Mononuclear cell (primary cell): ENCODE results near the gene PLEKHM3. TPM values are rescaled to one million over a fixed set of nuclear protein-coding genes. Genes with fewer than 3 reads are reported as not detected.

Source experiments
- H3K27me3 ChIP-seq: 2 replicates; pipeline ENCODE4 v1.6.0; 2011; ENCODE audit warnings: low read length, control low read depth; ENCODE audit not compliant: insufficient read depth
- H3K4me1 ChIP-seq: 2 replicates; pipeline ENCODE4 v1.5.1; 2011; ENCODE audit warnings: mild to moderate bottlenecking, low read length, control low read depth; ENCODE audit not compliant: insufficient read depth
- H3K4me3 ChIP-seq: 2 replicates; pipeline ENCODE4 v1.5.1; 2011; ENCODE audit warnings: mild to moderate bottlenecking, low read length, moderate library complexity
- H3K9me3 ChIP-seq: 2 replicates; pipeline ENCODE4 v1.5.1; 2011; ENCODE audit warnings: low read depth, mild to moderate bottlenecking, control low read depth, low read length
- total RNA-seq: library from RNA; depleted of rRNA; stranded (reverse); fragments of >200 nt; gene quantifications from one replicate; pipeline ENCODE4 v1.2.3, GENCODE V29; 2012

The PLEKHM3 gene
- total RNA-seq, 1 donor = 22.7 TPM

DNA sequence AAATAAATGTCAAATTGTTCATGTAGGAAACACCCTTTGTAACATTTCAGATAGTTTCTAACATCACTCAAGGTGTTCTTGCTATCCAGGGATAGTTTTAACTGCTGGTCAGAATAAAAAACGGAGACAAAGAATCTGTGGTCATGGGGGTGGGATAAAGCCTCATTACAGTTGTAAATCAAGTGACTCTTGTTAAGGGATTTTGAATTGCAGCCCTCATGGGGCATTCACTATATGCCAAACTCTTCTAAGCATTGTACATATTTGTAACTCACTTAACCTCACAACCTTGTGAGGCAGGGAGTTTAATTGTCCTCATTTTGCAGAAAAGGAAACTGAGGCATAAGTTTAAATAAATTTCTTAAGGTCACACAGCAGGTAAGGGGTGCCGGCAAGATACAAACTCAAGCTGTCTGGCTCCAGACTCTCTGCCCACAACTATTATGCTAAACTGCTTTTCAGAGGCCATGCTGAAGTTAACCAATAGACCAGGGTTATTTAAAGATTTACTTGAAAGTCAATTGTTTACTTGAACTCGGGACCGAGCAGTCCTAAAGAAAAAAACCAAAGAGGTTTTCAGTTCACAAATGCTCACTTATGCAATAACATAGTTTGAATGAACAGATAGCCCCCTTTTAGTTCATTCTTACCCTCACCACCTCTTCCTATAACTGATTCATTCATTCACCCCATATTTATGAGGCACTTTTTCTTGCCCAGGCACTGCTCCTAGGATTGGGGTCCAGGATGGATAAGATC lies 134.1 kb downstream of the PLEKHM3 start:
- no peaks in the 10 kb centered on the region for H3K9me3 ChIP-seq

DNA sequence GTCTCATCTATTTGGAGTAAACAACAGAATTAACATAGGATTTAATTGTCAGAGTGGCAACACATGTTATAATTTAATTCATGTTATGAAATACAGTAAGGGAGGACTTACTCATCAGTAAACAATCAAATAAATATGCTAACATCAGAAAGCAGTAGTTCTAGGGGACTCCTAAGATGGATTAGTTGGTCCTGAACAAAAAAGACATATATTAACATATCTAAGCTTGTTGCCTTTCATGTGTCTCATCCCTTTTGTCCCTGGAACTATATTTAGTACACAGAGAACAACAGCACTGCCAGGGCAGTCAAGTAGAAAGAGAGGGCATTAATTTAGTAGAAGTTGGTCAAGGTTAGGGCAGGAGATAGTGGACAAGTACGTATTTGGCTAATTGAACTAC lies 137.8 kb downstream of the PLEKHM3 start:
- no peaks in the 10 kb centered on the region for H3K9me3 ChIP-seq
- no peak overlapping the region for H3K4me3 ChIP-seq
- no peaks in the 10 kb centered on the region for H3K27me3 ChIP-seq
- no peaks in the 10 kb centered on the region for H3K4me1 ChIP-seq

More for the DNA sequence above, 134.1 kb downstream of the PLEKHM3 start:
- Histone ChIP-seq H3K4me3 (no peak overlapping the region), H3K4me1 (no peaks in the 10 kb centered on the region), H3K27me3 (no peaks in the 10 kb centered on the region)

DNA sequence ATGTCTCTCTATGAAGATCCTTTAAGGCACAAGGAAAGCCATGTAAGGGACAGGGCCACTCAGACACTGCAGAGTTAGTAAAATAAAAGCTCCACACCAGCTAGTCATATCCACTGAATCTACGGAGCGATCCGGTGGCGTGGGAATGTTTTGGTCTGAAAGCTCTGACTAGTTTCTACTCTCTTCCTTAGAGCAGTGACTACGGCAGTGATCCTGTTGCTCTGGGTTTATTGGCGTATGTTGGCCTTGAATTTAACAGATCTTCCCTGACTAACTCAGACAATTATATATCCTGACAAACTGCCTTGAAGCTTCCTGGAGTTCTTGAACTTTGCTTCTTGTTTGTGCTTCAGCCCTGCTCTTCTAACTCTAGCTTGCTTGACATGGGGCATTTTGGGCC lies 140.3 kb downstream of the PLEKHM3 start:
- Histone ChIP-seq H3K4me3 (no peak overlapping the region), H3K27me3 (no peaks in the 10 kb centered on the region)

DNA sequence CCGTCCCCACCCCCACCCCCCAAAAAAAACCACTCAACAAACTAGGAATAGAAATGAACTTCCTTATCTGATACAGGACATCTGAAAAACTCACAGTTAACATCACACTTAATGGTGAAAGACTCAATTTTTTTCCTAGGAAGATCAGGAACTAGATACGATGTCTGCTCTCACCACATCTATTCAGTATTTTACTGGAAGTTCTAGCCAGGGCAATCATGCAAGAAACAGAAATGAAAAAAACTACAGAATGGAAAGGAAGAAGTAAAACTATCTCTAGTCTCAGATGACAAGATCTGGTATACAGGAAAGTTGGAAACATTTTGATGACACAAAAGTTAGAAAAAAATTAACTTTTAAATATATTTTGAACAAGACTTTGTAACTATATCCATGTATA lies 141.2 kb downstream of the PLEKHM3 start:
- Histone ChIP-seq H3K4me1 (no peaks in the 10 kb centered on the region), H3K9me3 (no peaks in the 10 kb centered on the region), H3K4me3 (no peak overlapping the region), H3K27me3 (no peaks in the 10 kb centered on the region)

More for the DNA sequence above, 140.3 kb downstream of the PLEKHM3 start:
- Histone ChIP-seq H3K9me3 (no peaks in the 10 kb centered on the region), H3K4me1 (no peaks in the 10 kb centered on the region)

DNA sequence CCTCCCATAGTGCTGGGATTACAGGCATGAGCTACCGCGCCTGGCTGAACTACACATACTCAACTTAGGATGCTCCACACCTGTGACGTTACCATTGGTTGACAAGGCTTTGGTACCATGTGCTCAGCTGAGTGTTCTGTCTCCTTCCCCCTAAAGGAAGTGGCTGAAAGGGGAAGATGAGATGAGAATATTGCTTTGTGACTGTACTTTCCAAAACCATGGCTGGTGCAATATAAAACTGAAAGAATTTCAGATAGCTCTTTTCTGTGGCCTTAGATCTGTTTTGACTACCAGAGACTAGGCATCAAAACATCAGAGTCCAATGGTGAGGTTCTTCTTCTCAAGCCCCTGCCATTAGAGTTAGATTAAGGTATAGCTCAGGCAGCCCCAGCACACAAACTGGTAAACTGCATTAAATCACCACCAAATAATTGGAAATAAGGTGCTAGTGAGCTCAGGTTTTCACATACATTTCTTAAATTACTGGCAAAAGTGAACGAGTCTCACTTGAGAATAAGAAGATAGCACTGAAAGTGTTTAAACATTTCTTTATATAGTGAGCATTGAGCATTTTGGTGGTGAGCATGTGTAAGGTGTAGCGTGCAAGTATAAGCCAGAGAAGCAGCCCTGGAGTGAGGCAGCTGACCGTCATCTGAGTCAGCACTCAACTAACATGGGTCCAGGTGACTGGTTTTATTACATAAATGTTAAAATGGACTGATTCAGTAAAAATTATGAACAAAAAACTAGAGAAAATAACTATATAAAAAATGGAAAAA lies 142.1 kb downstream of the PLEKHM3 start:
- no peak overlapping the region for H3K4me3 ChIP-seq
- no peaks in the 10 kb centered on the region for H3K4me1 ChIP-seq

DNA sequence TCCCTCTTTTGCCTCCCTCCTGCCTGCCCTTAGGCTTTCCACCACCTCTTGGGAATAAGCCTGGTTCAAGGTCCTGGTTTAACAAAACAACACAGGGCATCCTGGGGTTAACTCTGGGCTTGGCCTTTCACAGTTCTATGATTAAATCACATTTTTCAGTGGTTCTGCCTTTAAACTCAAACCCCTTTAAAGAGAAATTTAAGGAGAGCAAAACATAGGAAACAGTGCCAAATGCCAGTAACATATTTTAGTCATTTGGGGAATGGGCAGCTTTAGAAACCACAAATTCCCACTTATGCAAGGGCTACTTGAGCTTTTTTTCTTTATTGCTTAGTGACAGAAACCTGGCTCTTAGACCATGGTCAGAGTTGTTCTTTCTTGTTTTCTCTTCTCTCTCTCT lies 143.4 kb downstream of the PLEKHM3 start:
- Histone ChIP-seq H3K4me3 (no peak overlapping the region), H3K9me3 (no peaks in the 10 kb centered on the region), H3K4me1 (no peaks in the 10 kb centered on the region), H3K27me3 (no peaks in the 10 kb centered on the region)

More for the DNA sequence above, 142.1 kb downstream of the PLEKHM3 start:
- no peaks in the 10 kb centered on the region for H3K9me3 ChIP-seq
- H3K27me3 ChIP-seq = no peaks in the 10 kb centered on the region

DNA sequence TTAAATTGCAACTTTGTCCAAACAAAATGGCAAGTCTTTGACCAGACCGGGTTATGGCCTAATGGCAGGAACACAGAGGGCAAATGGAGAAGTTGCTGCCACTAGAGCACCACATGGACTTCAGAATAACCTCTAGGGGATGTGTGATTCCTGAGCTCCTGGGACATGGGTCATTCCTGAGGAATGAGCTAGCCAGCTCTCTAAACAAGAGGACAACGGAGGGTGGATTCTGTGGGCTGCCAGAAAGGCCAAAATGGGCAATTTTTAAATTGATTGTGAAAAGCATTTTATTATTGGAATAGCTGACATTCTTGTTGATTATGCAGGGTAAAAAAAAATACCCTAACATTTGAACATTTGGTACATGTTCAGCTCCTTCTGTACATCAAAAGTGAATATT lies 145.8 kb downstream of the PLEKHM3 start:
- no peaks in the 10 kb centered on the region for H3K9me3 ChIP-seq
- no peaks in the 10 kb centered on the region for H3K27me3 ChIP-seq
- no peaks in the 10 kb centered on the region for H3K4me1 ChIP-seq
- no peak overlapping the region for H3K4me3 ChIP-seq

DNA sequence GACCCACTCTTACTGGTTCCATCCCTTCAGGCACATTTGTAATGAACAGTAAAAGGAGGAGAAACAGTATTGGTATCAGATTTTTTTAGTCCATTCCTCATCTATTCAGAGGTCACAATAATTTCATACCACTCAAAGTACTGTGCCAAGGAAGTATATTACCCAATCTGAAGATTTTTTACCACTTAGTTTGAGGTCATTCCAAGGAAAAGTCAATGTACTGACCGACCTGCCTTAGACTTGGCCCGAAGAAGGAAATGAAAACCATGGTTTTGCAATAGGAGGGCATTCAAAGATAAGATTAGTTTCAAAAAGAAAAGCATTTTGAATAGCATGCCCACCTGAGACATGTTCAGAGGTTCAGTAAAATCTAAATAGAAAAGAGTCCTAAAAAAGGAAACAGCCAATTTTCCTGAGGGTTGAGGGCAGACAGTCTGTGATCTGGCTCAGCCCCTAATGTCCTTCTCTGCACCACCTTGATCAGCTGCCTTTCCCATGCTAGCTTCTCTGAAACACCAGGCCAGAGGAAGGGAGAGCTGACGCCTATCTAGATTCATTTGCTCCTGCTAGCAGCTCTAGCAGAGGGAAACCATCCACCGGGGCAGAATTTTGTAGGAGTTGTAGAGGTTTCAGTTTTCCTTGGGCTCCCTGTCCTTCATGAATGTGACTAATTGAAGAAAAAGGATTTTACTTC lies 148.3 kb downstream of the PLEKHM3 start:
- Histone ChIP-seq H3K4me3 (no peak overlapping the region), H3K9me3 (no peaks in the 10 kb centered on the region), H3K27me3 (no peaks in the 10 kb centered on the region), H3K4me1 (peaks cover 5% of the 10 kb centered on the region)

DNA sequence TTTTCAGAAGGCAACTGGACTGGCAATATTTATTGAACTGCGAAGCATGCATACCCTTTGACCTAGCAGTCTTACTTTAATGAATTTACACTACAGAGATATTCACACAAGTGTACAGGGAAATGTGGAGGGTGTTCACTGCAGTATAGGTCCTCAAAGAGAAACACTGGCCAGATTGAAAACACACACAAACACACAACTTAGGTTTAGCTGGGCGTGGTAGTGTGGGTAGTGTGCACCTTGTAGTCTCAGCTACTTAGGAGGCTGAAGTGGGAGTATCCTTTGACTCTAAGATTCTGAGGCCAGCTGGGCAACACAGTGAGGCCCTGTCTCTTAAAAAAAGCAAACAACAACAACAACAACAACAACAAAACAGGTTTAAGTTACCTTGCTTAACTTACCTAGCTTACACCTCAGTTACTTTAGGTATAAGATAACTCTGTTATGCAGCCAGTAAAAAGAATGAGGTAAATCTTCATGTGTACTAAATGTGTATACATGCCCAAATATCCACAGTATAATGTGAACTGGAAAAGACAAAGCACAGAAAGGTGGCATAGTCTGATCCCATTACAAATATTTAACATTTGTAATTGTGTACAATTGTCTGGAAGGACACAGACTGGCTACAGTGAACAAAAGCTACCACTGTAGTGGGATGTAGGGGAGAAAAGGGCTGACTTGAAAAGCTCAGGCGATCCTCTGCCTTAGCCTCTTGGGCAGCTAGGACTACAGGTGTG lies 149.7 kb downstream of the PLEKHM3 start:
- Histone ChIP-seq H3K4me1 (peaks cover 7% of the 10 kb centered on the region), H3K27me3 (no peaks in the 10 kb centered on the region), H3K4me3 (no peak overlapping the region), H3K9me3 (no peaks in the 10 kb centered on the region)

DNA sequence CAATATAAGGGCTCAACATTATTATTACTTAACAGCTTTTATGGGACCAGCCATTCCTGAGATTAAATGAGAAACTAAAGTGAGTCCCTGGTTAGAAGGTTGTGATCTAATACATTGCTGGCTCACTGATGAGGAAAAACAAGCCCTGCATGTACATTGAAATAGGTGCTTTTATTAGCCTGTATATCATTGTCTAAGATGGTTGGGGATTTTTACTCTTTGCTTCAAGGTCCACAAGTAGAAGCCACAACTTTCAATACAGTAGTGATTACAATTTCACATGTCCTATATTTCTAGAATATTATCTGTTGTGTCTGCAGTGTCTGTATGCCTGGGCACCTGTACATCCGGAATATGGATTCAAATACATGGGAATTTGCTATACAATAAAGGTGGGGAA lies 151.5 kb downstream of the PLEKHM3 start:
- H3K9me3 ChIP-seq = no peaks in the 10 kb centered on the region

DNA sequence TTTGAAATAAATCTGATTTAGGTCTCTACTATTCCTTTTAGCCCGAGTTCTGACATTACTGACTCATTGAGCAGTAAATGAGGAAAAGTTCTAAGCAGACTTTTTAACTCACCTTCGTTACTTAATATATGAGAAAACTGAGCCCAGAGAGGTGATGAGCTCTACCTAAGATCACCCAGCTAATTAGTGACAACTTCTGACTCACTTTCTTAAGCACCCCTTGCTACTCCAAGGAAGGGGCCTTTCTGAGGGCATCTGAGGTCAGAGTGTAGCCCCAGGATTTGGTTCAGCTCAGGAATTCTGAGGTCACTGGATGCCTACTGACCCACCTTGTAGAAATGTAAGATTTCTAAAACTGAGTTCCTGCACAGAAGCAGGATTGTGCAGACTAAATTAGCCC lies 153.4 kb downstream of the PLEKHM3 start:
- Histone ChIP-seq H3K9me3 (no peaks in the 10 kb centered on the region), H3K27me3 (no peaks in the 10 kb centered on the region), H3K4me3 (no peak overlapping the region), H3K4me1 (peaks cover 19% of the 10 kb centered on the region)

More for the DNA sequence above, 151.5 kb downstream of the PLEKHM3 start:
- Histone ChIP-seq H3K4me1 (peaks cover 19% of the 10 kb centered on the region), H3K27me3 (no peaks in the 10 kb centered on the region), H3K4me3 (no peak overlapping the region)

DNA sequence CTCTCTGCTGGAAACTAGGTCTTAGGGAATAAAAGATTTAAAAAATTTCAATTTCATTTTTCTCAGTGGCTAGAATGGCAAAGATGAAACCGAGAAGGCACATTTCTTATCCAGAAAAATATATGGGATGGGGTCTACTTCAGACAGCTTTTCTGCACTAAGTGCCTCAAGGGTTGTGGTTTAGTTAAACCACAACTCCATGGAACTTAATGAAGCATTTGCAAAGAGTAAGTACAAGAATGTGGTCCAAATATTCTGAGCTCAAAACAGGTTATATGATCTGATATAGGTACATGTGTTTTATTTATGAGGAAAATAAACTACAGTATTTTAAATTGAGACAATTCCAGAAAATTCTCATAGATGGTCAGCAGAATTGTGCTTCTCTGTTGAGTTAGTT lies 153.8 kb downstream of the PLEKHM3 start:
- H3K4me3 ChIP-seq = no peak overlapping the region
- no peaks in the 10 kb centered on the region for H3K27me3 ChIP-seq
- H3K9me3 ChIP-seq = no peaks in the 10 kb centered on the region
- peaks cover 19% of the 10 kb centered on the region for H3K4me1 ChIP-seq

DNA sequence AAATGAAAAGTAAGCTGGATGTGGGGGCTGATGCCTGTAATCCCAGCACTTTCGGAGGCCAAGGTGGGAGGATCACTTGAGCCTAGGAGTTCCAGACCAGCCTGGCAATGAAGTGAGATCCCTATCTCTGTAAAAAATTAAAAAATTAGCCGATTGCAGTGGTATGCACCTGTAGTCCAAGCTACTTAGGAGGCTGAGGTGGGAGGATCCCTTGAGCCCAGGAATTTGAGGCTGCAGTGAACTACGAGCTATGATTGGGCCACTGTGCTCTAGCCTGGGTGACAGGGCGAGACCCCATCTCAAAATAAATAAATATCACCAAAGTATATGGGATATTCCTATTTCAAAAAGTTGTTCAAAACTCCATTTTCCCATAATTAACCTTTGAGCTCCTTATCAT lies 154.5 kb downstream of the PLEKHM3 start:
- Histone ChIP-seq H3K4me1 (peaks cover 19% of the 10 kb centered on the region), H3K4me3 (no peak overlapping the region), H3K9me3 (no peaks in the 10 kb centered on the region), H3K27me3 (no peaks in the 10 kb centered on the region)

DNA sequence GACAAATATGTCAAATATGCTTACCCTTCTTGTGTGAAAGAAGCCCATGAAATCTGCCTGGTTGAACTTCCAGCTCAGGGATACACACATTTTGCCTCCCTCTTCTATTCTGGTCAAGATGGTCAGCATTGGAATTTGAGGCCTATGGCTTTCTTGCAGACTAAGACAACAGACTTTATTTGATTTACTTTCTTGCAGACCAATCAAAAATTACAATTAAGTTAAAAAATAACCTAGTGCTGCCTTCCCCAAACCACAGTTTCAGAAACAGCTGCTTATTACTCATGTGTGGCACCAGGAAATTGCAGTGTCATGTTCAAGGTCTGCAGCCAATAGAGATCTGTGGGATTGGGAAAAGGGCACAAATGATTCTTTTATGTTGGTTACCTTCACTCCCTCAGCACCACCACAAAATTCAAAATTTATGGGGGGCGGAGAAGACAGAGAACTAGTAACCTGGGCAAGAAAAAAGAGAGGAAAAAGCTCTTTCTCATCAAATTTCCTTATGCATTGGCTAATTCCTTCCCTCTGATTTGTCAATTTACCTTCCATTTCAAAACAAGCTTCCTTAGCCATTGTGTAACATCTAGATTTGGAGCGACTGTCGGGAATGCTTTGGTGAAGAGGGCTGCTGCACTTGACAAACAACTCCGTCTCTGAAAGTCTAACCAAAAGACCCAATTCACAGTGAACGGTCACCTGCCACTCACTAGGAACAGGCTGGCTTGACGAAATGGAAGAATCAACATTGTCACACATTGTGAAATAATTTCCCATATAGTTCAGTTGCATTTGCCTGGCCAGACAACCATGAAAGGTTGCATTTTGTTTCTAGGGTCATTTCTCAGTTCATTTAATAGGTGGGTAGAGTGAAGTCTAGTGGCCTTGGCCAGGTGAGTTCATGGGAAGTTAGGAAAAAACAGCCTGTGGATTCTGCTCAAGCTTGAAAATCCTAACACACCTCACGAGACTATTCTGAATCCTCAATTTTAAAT lies 155.2 kb downstream of the PLEKHM3 start:
- Histone ChIP-seq H3K27me3 (no peaks in the 10 kb centered on the region), H3K4me1 (peaks cover 19% of the 10 kb centered on the region), H3K9me3 (no peaks in the 10 kb centered on the region), H3K4me3 (no peak overlapping the region)
